ENCODE data around the gene IL17RA. TPM values are rescaled to one million over a fixed set of nuclear protein-coding genes. Genes with fewer than 3 reads are reported as not detected.

IL17RA gene
- total RNA-seq, 2 experiments from 2014 or later = 12.5 to 14.7 TPM

- H3K27ac Mint-ChIP-seq = no peak overlapping the region
- H3K36me3 Mint-ChIP-seq = peaks cover 3% of the 10 kb centered on the region
- CTCF ChIA-PET = no interaction called here
These were observed 67.5 kb downstream of the IL17RA start for GRCh38 chr22:17152340-17152739.

GRCh38 chr22:17152971-17153370, 68.2 kb downstream of the IL17RA start:
- intact Hi-C loops (cut with micrococcal nuclease) = no loop called here
- H3K27me3 Mint-ChIP-seq = no peaks in the 10 kb centered on the region
- CTCF ChIA-PET = interaction anchor here (1.2 kb wide), 1 partner anchor 18 kb away, joined by 4 read pairs; no protein-coding TSS in a partner anchor
- no peak overlapping the region for H3K4me3 Mint-ChIP-seq
- H3K9me3 Mint-ChIP-seq = no peaks in the 10 kb centered on the region
- H3K4me1 Mint-ChIP-seq (ENCODE audit: low read depth) = peaks cover 24% of the 10 kb centered on the region
- no peaks in the 10 kb centered on the region for H3K36me3 Mint-ChIP-seq
- H3K27ac Mint-ChIP-seq = no peak overlapping the region
- no peak for DNase-seq
- POLR2A ChIA-PET = no interaction called here

More at GRCh38 chr22:17152340-17152739, 67.5 kb downstream of the IL17RA start:
- no peak for DNase-seq
- Mint-ChIP-seq H3K4me3 (no peak overlapping the region), H3K9me3 (no peaks in the 10 kb centered on the region), H3K27me3 (no peaks in the 10 kb centered on the region), H3K4me1 (ENCODE audit: low read depth) (peaks cover 17% of the 10 kb centered on the region)
- POLR2A ChIA-PET = no interaction called here
- intact Hi-C loops (cut with micrococcal nuclease) = no loop called here

GRCh38 chr22:17155941-17156340, 71.1 kb downstream of the IL17RA start:
- no peak overlapping the region for H3K4me3 Mint-ChIP-seq
- H3K27ac Mint-ChIP-seq = no peak overlapping the region
- H3K27me3 Mint-ChIP-seq = no peaks in the 10 kb centered on the region
- no peaks in the 10 kb centered on the region for H3K9me3 Mint-ChIP-seq
- H3K36me3 Mint-ChIP-seq = no peaks in the 10 kb centered on the region
- intact Hi-C loops (cut with micrococcal nuclease) = no loop called here
- ChIA-PET CTCF (interaction anchor here (7.9 kb wide), 1 partner anchor 16 kb away, joined by 121 read pairs; no protein-coding TSS in a partner anchor), POLR2A (no interaction called here)
- peaks cover 33% of the 10 kb centered on the region for H3K4me1 Mint-ChIP-seq (ENCODE audit: low read depth)
- DNase-seq = no peak

- Mint-ChIP-seq H3K9me3 (no peaks in the 10 kb centered on the region), H3K4me1 (ENCODE audit: low read depth) (peaks cover 30% of the 10 kb centered on the region), H3K4me3 (peak overlapping the region; percentile 77), H3K36me3 (no peaks in the 10 kb centered on the region), H3K27ac (no peak overlapping the region), H3K27me3 (no peaks in the 10 kb centered on the region)
- ChIA-PET POLR2A (interaction anchor here (0.9 to 4.0 kb wide), 4 partner anchors 14 to 482 kb away, joined by 4 to 21 read pairs (median 4); partner anchors contain the start of gene ADA2), CTCF (interaction anchor here (1.0 to 7.9 kb wide), 5 partner anchors 14 to 344 kb away, joined by 3 to 121 read pairs (median 4); no protein-coding TSS in a partner anchor)
- no peak for DNase-seq
- intact Hi-C loops (cut with micrococcal nuclease) = loop anchor here (1.0 kb wide), 1 partner anchor 82 kb away; no protein-coding TSS in a partner anchor
These were observed 72.9 kb downstream of the IL17RA start for GRCh38 chr22:17157714-17158113.

GRCh38 chr22:17158176-17158567, 73.4 kb downstream of the IL17RA start:
- intact Hi-C loops (cut with micrococcal nuclease) = loop anchor here (1.0 kb wide), 1 partner anchor 83 kb away; no protein-coding TSS in a partner anchor
- CTCF ChIA-PET = interaction anchor here (1.0 to 7.9 kb wide), 6 partner anchors 14 to 343 kb away, joined by 3 to 121 read pairs (median 4); no protein-coding TSS in a partner anchor
- Mint-ChIP-seq H3K4me1 (ENCODE audit: low read depth) (peaks cover 30% of the 10 kb centered on the region), H3K4me3 (peak overlapping the region; percentile 77), H3K9me3 (no peaks in the 10 kb centered on the region), H3K36me3 (no peaks in the 10 kb centered on the region), H3K27me3 (no peaks in the 10 kb centered on the region), H3K27ac (peak overlapping the region; percentile 69)
- no peak for DNase-seq
- POLR2A ChIA-PET = interaction anchor here (0.9 to 4.0 kb wide), 4 partner anchors 14 to 481 kb away, joined by 4 to 21 read pairs (median 4); partner anchors contain the start of gene ADA2

GRCh38 chr22:17158568-17159503, 74.0 kb downstream of the IL17RA start, which contains the start of gene HDHD5:
TSS of gene HDHD5 (minus strand) at chr22:17159277. CDS start at chr22:17159251, 26 bp downstream.
- peak; percentile 91 for DNase-seq
- intact Hi-C loops (cut with micrococcal nuclease) = loop anchor here (1.0 kb wide), 3 partner anchors 12 to 84 kb away; no protein-coding TSS in a partner anchor
- Mint-ChIP-seq H3K27ac (peak within 1 kb of the TSS; percentile 84), H3K27me3 (no peaks in the 10 kb centered on the region), H3K4me1 (ENCODE audit: low read depth) (peaks cover 30% of the 10 kb centered on the region), H3K4me3 (peak within 1 kb of the TSS; percentile 80), H3K36me3 (no peaks in the 10 kb centered on the region), H3K9me3 (no peaks in the 10 kb centered on the region)
- ChIA-PET CTCF (interaction anchor here (1.0 to 7.9 kb wide), 4 partner anchors 13 to 343 kb away, joined by 3 to 121 read pairs (median 6); no protein-coding TSS in a partner anchor), POLR2A (interaction anchor here (0.9 to 4.0 kb wide), 6 partner anchors 13 to 480 kb away, joined by 3 to 21 read pairs (median 4); partner anchors contain the start of gene ADA2)

GRCh38 chr22:17159504-17159951, 74.7 kb downstream of the IL17RA start:
- POLR2A ChIA-PET = interaction anchor here (0.9 to 4.0 kb wide), 7 partner anchors 9 to 480 kb away, joined by 3 to 21 read pairs (median 3); no protein-coding TSS in a partner anchor
- Mint-ChIP-seq H3K27me3 (no peaks in the 10 kb centered on the region), H3K36me3 (no peaks in the 10 kb centered on the region), H3K27ac (peak overlapping the region; percentile 84), H3K4me1 (ENCODE audit: low read depth) (peaks cover 30% of the 10 kb centered on the region), H3K4me3 (peak overlapping the region; percentile 80), H3K9me3 (no peaks in the 10 kb centered on the region)
- CTCF ChIA-PET = interaction anchor here (1.0 to 7.9 kb wide), 4 partner anchors 13 to 342 kb away, joined by 3 to 121 read pairs (median 6); no protein-coding TSS in a partner anchor
- intact Hi-C loops (cut with micrococcal nuclease) = loop anchor here (1.0 kb wide), 2 partner anchors 12 to 72 kb away; no protein-coding TSS in a partner anchor
- peak; percentile 89 for DNase-seq

GRCh38 chr22:17161991-17162390, 77.2 kb downstream of the IL17RA start:
- Mint-ChIP-seq H3K27ac (no peak overlapping the region), H3K27me3 (no peaks in the 10 kb centered on the region), H3K4me3 (no peak overlapping the region), H3K36me3 (no peaks in the 10 kb centered on the region), H3K4me1 (ENCODE audit: low read depth) (peaks cover 18% of the 10 kb centered on the region), H3K9me3 (no peaks in the 10 kb centered on the region)
- POLR2A ChIA-PET = interaction anchor here (0.6 kb wide), 1 partner anchor 74 kb away, joined by 4 read pairs; no protein-coding TSS in a partner anchor
- intact Hi-C loops (cut with micrococcal nuclease) = loop anchor here (5.0 kb wide), 1 partner anchor 335 kb away; the partner anchor contains the start of gene XKR3
- DNase-seq = no peak
- CTCF ChIA-PET = interaction anchor here (0.6 to 7.9 kb wide), 3 partner anchors 10 to 916 kb away, joined by 3 to 121 read pairs (median 3); no protein-coding TSS in a partner anchor

GRCh38 chr22:17162731-17163130, 77.9 kb downstream of the IL17RA start:
- Mint-ChIP-seq H3K4me1 (ENCODE audit: low read depth) (peaks cover 12% of the 10 kb centered on the region), H3K4me3 (no peak overlapping the region), H3K27me3 (no peaks in the 10 kb centered on the region), H3K9me3 (no peaks in the 10 kb centered on the region), H3K27ac (no peak overlapping the region), H3K36me3 (no peaks in the 10 kb centered on the region)
- no peak for DNase-seq
- ChIA-PET POLR2A (no interaction called here), CTCF (interaction anchor here (7.9 kb wide), 1 partner anchor 9 kb away, joined by 121 read pairs; no protein-coding TSS in a partner anchor)
- intact Hi-C loops (cut with micrococcal nuclease) = loop anchor here (5.0 kb wide), 1 partner anchor 335 kb away; the partner anchor contains the start of gene XKR3

GRCh38 chr22:17164392-17165024, 79.7 kb downstream of the IL17RA start:
- H3K9me3 Mint-ChIP-seq = no peaks in the 10 kb centered on the region
- no peak for DNase-seq
- H3K27me3 Mint-ChIP-seq = no peaks in the 10 kb centered on the region
- CTCF ChIA-PET = no interaction called here
- POLR2A ChIA-PET = interaction anchor here (0.6 kb wide), 1 partner anchor 316 kb away, joined by 3 read pairs; no protein-coding TSS in a partner anchor
- peaks cover 6% of the 10 kb centered on the region for H3K4me1 Mint-ChIP-seq (ENCODE audit: low read depth)
- no peak overlapping the region for H3K27ac Mint-ChIP-seq
- H3K4me3 Mint-ChIP-seq = no peak overlapping the region
- H3K36me3 Mint-ChIP-seq = no peaks in the 10 kb centered on the region
- intact Hi-C loops (cut with micrococcal nuclease) = loop anchor here (5.0 kb wide), 1 partner anchor 337 kb away; the partner anchor contains the start of gene XKR3

Data from activated CD4-positive, alpha-beta memory T cell treated with anti-CD3 and anti-CD28 coated beads for 36 hours (primary cell).